Hepatocyte (in vitro differentiated cells): ENCODE measurements around the gene NUDT3.

ENCODE experiments used
- EZH2 ChIP-seq: fragments of 200-600 bp; sonication (generic); IDR thresholded peaks from 2 replicates; pipeline ENCODE4 v1.6.1; 2016; ENCODE audit warnings: antibody characterized with exemption, mild to moderate bottlenecking, borderline replicate concordance
- EZH2phosphoT487 ChIP-seq: fragments of 200-600 bp; sonication (generic); IDR thresholded peaks from one replicate; pipeline ENCODE4 v1.6.1; 2018; ENCODE audit warnings: antibody characterized with exemption, mild to moderate bottlenecking, low read depth, moderate library complexity; ENCODE audit not compliant: unreplicated experiment, severe bottlenecking
- TF ChIP-seq, protein P1 (sequence below): fragments of 200-600 bp; sonication (generic); IDR thresholded peaks from 2 replicates; pipeline ENCODE4 v1.5.1; 2016; ENCODE audit warnings: antibody characterized with exemption, mild to moderate bottlenecking; ENCODE audit not compliant: poor library complexity

DNA sequence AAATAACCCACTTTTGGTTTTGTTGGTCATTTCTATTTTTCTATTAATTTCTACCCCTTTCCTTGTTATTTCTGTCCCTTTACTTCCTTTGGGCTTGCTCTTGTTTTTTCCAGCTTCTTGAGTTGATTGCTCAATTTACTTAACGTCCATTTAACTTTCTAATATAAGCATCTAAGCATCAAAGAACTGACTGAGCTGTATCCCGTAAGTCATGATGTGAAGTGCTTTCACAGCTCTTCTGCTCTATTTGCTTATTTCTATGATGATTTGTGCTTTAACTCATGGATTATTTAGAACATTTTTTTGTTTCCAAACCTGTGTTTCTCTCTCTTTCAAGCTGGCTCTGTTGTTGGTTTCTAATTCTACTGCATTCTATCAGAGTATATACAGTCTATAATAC lies 87.0 kb downstream of the NUDT3 start:
- TF ChIP-seq, protein P1, sequence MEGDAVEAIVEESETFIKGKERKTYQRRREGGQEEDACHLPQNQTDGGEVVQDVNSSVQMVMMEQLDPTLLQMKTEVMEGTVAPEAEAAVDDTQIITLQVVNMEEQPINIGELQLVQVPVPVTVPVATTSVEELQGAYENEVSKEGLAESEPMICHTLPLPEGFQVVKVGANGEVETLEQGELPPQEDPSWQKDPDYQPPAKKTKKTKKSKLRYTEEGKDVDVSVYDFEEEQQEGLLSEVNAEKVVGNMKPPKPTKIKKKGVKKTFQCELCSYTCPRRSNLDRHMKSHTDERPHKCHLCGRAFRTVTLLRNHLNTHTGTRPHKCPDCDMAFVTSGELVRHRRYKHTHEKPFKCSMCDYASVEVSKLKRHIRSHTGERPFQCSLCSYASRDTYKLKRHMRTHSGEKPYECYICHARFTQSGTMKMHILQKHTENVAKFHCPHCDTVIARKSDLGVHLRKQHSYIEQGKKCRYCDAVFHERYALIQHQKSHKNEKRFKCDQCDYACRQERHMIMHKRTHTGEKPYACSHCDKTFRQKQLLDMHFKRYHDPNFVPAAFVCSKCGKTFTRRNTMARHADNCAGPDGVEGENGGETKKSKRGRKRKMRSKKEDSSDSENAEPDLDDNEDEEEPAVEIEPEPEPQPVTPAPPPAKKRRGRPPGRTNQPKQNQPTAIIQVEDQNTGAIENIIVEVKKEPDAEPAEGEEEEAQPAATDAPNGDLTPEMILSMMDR, result no peak
- TF ChIP-seq EZH2, result no peak
- TF ChIP-seq EZH2phosphoT487, result no peak
